GM23338 (cell line): ENCODE data around the gene THBS3. TPM values are rescaled to one million over a fixed set of nuclear protein-coding genes. Genes with fewer than 3 reads are reported as not detected.
A peak's percentile ranks its signal among the peaks of the same experiment; 100 is the strongest.

Experiments
- ATAC-seq: fragments of 200-7000 bp; cut with Tn5 transposase; 3 replicates; pipeline ENCODE4 v1.9.1; 2020
- DNase-seq: peaks from one replicate; pipeline ENCODE4 v3.0.0-alpha.2; 2015; ENCODE audit warnings: low spot score
- H2AFZ ChIP-seq: fragments of 200-600 bp; sonication (generic); 2 replicates; pipeline ENCODE4 v1.8.0; 2016; ENCODE audit warnings: antibody characterized with exemption, mild to moderate bottlenecking, moderate library complexity
- H3F3A ChIP-seq: fragments of 200-600 bp; sonication (generic); replicated peaks from 2 replicates; pipeline ENCODE4 v1.8.0; 2017; ENCODE audit warnings: antibody characterized with exemption, mixed run types, low read depth
- H3K27ac ChIP-seq: fragments of 200-600 bp; sonication (generic); 2 replicates; pipeline ENCODE4 v1.6.1; 2016; ENCODE audit warnings: low read depth
- H3K27me3 ChIP-seq: fragments of 200-600 bp; sonication (generic); 2 replicates; pipeline ENCODE4 v1.8.0; 2016; ENCODE audit warnings: mild to moderate bottlenecking, mixed run types, moderate library complexity; ENCODE audit not compliant: insufficient read depth
- H3K36me3 ChIP-seq: fragments of 200-600 bp; sonication (generic); 2 replicates; pipeline ENCODE4 v1.8.0; 2016; ENCODE audit warnings: mild to moderate bottlenecking; ENCODE audit not compliant: insufficient read depth
- H3K4me1 ChIP-seq: fragments of 200-600 bp; sonication (generic); 2 replicates; pipeline ENCODE4 v1.8.0; 2016; ENCODE audit warnings: mild to moderate bottlenecking, moderate library complexity; ENCODE audit not compliant: insufficient read depth
- H3K4me2 ChIP-seq: fragments of 200-600 bp; sonication (generic); 2 replicates; pipeline ENCODE4 v1.7.1; 2017; ENCODE audit warnings: mixed run types
- H3K4me3 ChIP-seq: fragments of 200-600 bp; sonication (generic); 2 replicates; pipeline ENCODE4 v1.6.1; 2016; ENCODE audit warnings: mixed run types
- H3K79me2 ChIP-seq: fragments of 200-600 bp; sonication (generic); replicated peaks from 2 replicates; pipeline ENCODE4 v1.8.0; 2017; ENCODE audit warnings: mild to moderate bottlenecking; ENCODE audit not compliant: insufficient read depth
- H3K9me2 ChIP-seq: fragments of 200-600 bp; sonication (generic); 2 replicates; pipeline ENCODE4 v1.8.0; 2017; ENCODE audit not compliant: insufficient read depth
- H4K20me1 ChIP-seq: fragments of 200-600 bp; sonication (generic); replicated peaks from 2 replicates; pipeline ENCODE4 v1.8.0; 2017; ENCODE audit warnings: mild to moderate bottlenecking; ENCODE audit not compliant: insufficient read depth
- H3K27ac Mint-ChIP-seq: 2 replicates; pipeline ENCODE4 v1.8.0; 2020; ENCODE audit warnings: inconsistent platforms, mild to moderate bottlenecking, moderate library complexity, mixed read lengths
- H3K27me3 Mint-ChIP-seq: 3 replicates; pipeline ENCODE4 v1.8.0; 2022; ENCODE audit warnings: low read depth, mild to moderate bottlenecking, moderate library complexity, mixed read lengths, inconsistent platforms; ENCODE audit not compliant: insufficient read depth, poor library complexity
- H3K36me3 Mint-ChIP-seq: 3 replicates; pipeline ENCODE4 v1.8.0; 2021; ENCODE audit warnings: low read depth, mild to moderate bottlenecking, inconsistent platforms, moderate library complexity, mixed read lengths
- H3K4me1 Mint-ChIP-seq: 3 replicates; pipeline ENCODE4 v1.8.0; 2020; ENCODE audit warnings: mild to moderate bottlenecking, inconsistent platforms, mixed read lengths
- H3K4me3 Mint-ChIP-seq: 3 replicates; pipeline ENCODE4 v1.8.0; 2021; ENCODE audit warnings: moderate library complexity, mild to moderate bottlenecking, inconsistent platforms, mixed read lengths
- H3K9me3 Mint-ChIP-seq: 3 replicates; pipeline ENCODE4 v1.8.0; 2020; ENCODE audit warnings: moderate library complexity, mild to moderate bottlenecking, inconsistent platforms, mixed read lengths
- CREB1 ChIP-seq: fragments of 250-450 bp; sonication (Bioruptor Pico); IDR thresholded peaks from 2 replicates; pipeline ENCODE4 v1.5.0; 2020; ENCODE audit warnings: low read depth, mild to moderate bottlenecking, moderate library complexity
- CTCF ChIP-seq, 2 experiments: fragments of 200-600 bp in 1 of 2; sonication (generic) in 1 of 2; conservative IDR thresholded peaks; 2 replicates each; pipeline versions ENCODE4 v1.5.1 to v1.6.1; 2016 to 2017; ENCODE audit warnings: antibody characterized with exemption in 2 of 2, low read depth in 2 of 2, mild to moderate bottlenecking in 2 of 2, moderate library complexity in 1 of 2
- ETS1 ChIP-seq: IDR thresholded peaks from 2 replicates; pipeline ENCODE4 v1.6.1; 2016; ENCODE audit warnings: antibody characterized with exemption
- EZH2 ChIP-seq: fragments of 200-600 bp; sonication (generic); IDR thresholded peaks from one replicate; pipeline ENCODE4 v1.8.0; 2017; ENCODE audit warnings: antibody characterized with exemption, mild to moderate bottlenecking, low read depth; ENCODE audit not compliant: unreplicated experiment
- POLR2AphosphoS5 ChIP-seq: IDR thresholded peaks from 2 replicates; pipeline ENCODE4 v1.6.1; 2016; ENCODE audit warnings: antibody characterized with exemption, low read depth
- STAT1 ChIP-seq: IDR thresholded peaks from one replicate; pipeline ENCODE4 v1.6.1; 2016; ENCODE audit warnings: antibody characterized with exemption; ENCODE audit not compliant: unreplicated experiment
- ZNF114 ChIP-seq: fragments of 250-450 bp; sonication (Bioruptor Pico); IDR thresholded peaks from 2 replicates; pipeline ENCODE4 v1.5.0; 2020; ENCODE audit warnings: mild to moderate bottlenecking, moderate library complexity
- polyA plus RNA-seq: library from polyadenylated mRNA; unstranded; fragments of >200 nt; fragmentation: Nextera tagmentation; extraction: Ambion mirVana; gene quantifications from 2 replicates; pipeline ENCODE4 v1.2.1, GENCODE V29; 2016
- total RNA-seq: library from RNA; depleted of rRNA; stranded (reverse); fragments of >200 nt; shearing (Covaris generic); gene quantifications from 2 replicates; pipeline ENCODE4 v1.2.3, GENCODE V29; 2014

Gene THBS3
- total and polyA plus RNA-seq, 2 experiments from 2014 or later: 1.2 to 4.3 TPM

GRCh38 chr1:155241841-155242264 lies 34.2 kb upstream of the THBS3 start:
- Histone ChIP-seq H3K27me3 (peaks cover 27% of the 10 kb centered on the region), H3K4me3 (no peak overlapping the region), H3K4me1 (peaks cover 19% of the 10 kb centered on the region), H4K20me1 (no peaks in the 10 kb centered on the region), H3K9me2 (no peaks in the 10 kb centered on the region), H3K79me2 (0 out of 2 replicates have a peak, but pooled peaks cover 7% of the 10 kb centered on the region), H3F3A (0 out of 2 replicates have a peak, but pooled peaks cover 10% of the 10 kb centered on the region), H3K27ac (no peak overlapping the region), H3K36me3 (no peaks in the 10 kb centered on the region), H3K4me2 (no peak overlapping the region), H2AFZ (no peak overlapping the region)
- Mint-ChIP-seq H3K27ac (no peak overlapping the region), H3K27me3 (peaks cover 32% of the 10 kb centered on the region), H3K4me1 (peaks cover 17% of the 10 kb centered on the region), H3K9me3 (no peaks in the 10 kb centered on the region), H3K36me3 (peaks cover 13% of the 10 kb centered on the region), H3K4me3 (peak overlapping the region; percentile 34; the same call in 1 of the 3 replicates)
- DNase-seq: no peak
- TF ChIP-seq EZH2: no peak
- TF ChIP-seq CTCF (conservative IDR thresholded peaks at IDR 0.05; ENCODE audit: low read depth in 2 of 2): no peak
- TF ChIP-seq CREB1: no peak
- TF ChIP-seq ZNF114 (CRISPR knock-in tag): no peak
- no peak for ATAC-seq

GRCh38 chr1:155241069-155241679 lies 33.5 kb upstream of the THBS3 start:
- no peak overlapping the region for H2AFZ ChIP-seq
- TF ChIP-seq STAT1 (no peak), CREB1 (peak; percentile 68), CTCF (conservative IDR thresholded peaks at IDR 0.05; ENCODE audit: low read depth in 2 of 2) (no peak), ZNF114 (CRISPR knock-in tag) (no peak), ETS1 (peak; percentile 90), POLR2AphosphoS5 (0 out of 2 replicates have a peak, but pooled peaks have one; percentile 25)
- H3K4me1 ChIP-seq: peaks cover 19% of the 10 kb centered on the region
- ATAC-seq (peak; percentile 16), DNase-seq (peak; percentile 92)
- H4K20me1 ChIP-seq: no peaks in the 10 kb centered on the region
- H3K4me1 Mint-ChIP-seq: peaks cover 17% of the 10 kb centered on the region
- H3K9me2 ChIP-seq: no peaks in the 10 kb centered on the region
- H3K36me3 Mint-ChIP-seq: peaks cover 10% of the 10 kb centered on the region
- H3K79me2 ChIP-seq: 0 out of 2 replicates have a peak, but pooled peaks cover 7% of the 10 kb centered on the region
- peak overlapping the region; percentile 70; the same call in 1 of the 2 replicates for H3K27ac Mint-ChIP-seq
- peak overlapping the region; percentile 79 for H3K4me3 Mint-ChIP-seq
- no peak overlapping the region for H3K27ac ChIP-seq
- H3F3A ChIP-seq: 0 out of 2 replicates have a peak, but pooled peaks cover 10% of the 10 kb centered on the region
- H3K27me3 Mint-ChIP-seq: peaks cover 28% of the 10 kb centered on the region
- H3K36me3 ChIP-seq: no peaks in the 10 kb centered on the region
- H3K4me2 ChIP-seq: peak overlapping the region; percentile 65
- H3K27me3 ChIP-seq: peaks cover 22% of the 10 kb centered on the region
- peak overlapping the region; percentile 50 for H3K4me3 ChIP-seq
- H3K9me3 Mint-ChIP-seq: no peaks in the 10 kb centered on the region
